GM12873 (cell line): Measurements from ENCODE around the gene PDPR.
"Not testable (repeated sequence)": the region's sequence is repeated elsewhere in the genome, so short reads cannot be mapped to it uniquely, and the experiment has no call there.

Source experiments
- TF ChIP-seq, protein P1 (sequence below): IDR thresholded peaks from 2 replicates; pipeline ENCODE4 v1.5.1; 2012; ENCODE audit warnings: low read depth, mild to moderate bottlenecking, moderate library complexity, low read length, control low read depth; ENCODE audit not compliant: insufficient read depth; ENCODE audit errors: missing control alignments

PDPR gene

GRCh38 chr16:70113982-70114826 lies at the start of gene PDPR:
PDPR (plus strand) TSS chr16:70114332; CDS start chr16:70120493, 6,161 bp downstream.
- TF ChIP-seq, protein P1, sequence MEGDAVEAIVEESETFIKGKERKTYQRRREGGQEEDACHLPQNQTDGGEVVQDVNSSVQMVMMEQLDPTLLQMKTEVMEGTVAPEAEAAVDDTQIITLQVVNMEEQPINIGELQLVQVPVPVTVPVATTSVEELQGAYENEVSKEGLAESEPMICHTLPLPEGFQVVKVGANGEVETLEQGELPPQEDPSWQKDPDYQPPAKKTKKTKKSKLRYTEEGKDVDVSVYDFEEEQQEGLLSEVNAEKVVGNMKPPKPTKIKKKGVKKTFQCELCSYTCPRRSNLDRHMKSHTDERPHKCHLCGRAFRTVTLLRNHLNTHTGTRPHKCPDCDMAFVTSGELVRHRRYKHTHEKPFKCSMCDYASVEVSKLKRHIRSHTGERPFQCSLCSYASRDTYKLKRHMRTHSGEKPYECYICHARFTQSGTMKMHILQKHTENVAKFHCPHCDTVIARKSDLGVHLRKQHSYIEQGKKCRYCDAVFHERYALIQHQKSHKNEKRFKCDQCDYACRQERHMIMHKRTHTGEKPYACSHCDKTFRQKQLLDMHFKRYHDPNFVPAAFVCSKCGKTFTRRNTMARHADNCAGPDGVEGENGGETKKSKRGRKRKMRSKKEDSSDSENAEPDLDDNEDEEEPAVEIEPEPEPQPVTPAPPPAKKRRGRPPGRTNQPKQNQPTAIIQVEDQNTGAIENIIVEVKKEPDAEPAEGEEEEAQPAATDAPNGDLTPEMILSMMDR = not testable (repeated sequence)

GRCh38 chr16:70151391-70151790 lies 37.3 kb downstream of the PDPR start:
- TF ChIP-seq, protein P1 = no peak

DNA sequence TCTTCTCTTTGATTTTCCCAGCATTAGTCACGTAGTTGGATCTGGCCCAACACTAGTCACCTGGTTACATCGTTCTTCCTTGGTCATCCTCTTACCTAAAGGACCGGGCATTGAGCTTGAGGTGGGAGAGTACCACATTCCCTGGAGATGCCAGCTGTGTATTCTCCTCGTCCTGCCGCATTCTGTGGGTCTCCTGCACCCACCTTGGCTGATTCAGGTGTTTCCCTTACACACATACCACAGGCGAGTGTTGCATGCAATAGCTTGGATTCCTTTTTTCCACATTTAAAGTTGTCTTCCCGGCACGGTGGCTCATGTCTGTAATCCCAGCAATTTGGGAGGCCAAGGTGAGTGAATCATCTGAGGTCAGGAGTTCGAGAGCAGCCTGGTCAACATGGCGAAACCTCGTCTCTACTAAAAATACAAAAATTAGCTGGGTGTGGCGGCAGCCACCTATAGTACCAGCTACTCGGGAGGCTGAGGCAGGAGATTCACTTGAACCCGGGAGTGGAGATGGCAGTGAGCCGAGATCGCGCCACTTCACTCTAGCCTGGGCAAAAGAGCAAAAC lies 37.9 kb downstream of the PDPR start:
- TF ChIP-seq, protein P1 = no peak

GRCh38 chr16:70152578-70153302 lies 38.6 kb downstream of the PDPR start:
- TF ChIP-seq, protein P1 = no peak

DNA sequence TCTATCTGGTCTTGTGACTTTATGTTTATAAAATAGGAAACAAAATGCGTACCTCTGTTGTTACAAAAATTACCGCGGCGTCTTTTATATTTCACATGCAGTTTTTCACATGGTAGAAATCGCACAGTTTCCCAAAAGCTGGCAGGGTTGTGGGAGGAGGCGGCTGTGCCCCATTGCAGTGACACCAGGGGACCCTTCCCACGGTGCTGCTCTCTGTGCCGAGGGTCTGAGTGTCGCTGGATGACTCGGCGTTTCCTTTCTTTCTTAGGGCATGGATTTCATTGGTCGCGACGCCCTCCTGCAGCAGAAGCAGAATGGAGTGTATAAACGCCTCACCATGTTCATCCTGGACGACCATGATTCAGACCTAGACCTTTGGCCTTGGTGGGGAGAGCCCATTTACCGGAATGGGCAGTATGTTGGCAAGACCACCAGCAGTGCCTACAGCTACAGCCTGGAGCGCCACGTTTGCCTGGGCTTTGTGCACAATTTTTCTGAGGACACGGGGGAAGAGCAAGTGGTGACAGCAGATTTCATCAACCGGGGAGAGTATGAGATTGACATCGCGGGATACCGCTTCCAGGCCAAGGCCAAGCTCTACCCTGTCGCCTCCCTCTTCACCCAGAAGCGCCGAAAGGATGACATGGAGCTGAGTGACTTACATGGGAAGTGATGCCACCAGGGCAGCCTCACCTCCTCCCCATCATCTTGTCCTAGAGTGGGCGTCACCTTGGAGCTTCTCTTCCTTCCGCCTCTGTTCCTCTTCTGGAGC lies 42.3 kb downstream of the PDPR start:
- TF ChIP-seq, protein P1 = no peak

DNA sequence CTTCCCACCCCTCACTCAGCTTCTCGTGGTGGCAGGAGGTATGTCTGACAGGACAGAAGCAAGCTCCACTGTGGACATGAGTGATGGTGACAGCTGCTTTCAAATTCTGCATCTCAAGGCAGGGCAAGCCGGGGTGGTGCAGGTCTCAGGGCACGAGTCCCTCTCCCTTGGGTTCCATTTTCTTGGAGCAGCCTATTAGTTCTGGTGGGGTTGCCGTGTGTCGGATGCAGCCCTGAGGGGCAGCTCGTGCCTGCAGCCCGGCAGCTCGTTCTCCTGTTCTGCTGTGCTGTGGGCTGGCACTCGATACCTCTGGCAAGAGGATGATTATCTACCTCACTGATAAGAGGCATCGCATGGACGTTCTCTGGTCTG lies 43.0 kb downstream of the PDPR start:
- TF ChIP-seq, protein P1 = no peak
